Thyroid gland (tissue), 4 donors: ENCODE data around the gene RBP4. TPM values are rescaled to one million over a fixed set of nuclear protein-coding genes. Genes with fewer than 3 reads are reported as not detected.

Source experiments
- DNase-seq, 2 donors: peaks; one replicate each; pipeline ENCODE4 v3.0.0-alpha.2; 2019
- H3K27ac ChIP-seq, 3 donors: fragments of 200-600 bp; sonication (generic); 1 replicate in 2 of 3; 2 replicates in 1 of 3; pipeline ENCODE4 v1.5.1; 2016 to 2019; ENCODE audit warnings: mild to moderate bottlenecking in 1 of 3, moderate library complexity in 1 of 3
- H3K27me3 ChIP-seq: fragments of 200-600 bp; sonication (generic); one replicate; pipeline ENCODE4 v1.5.1; 2019
- H3K36me3 ChIP-seq, 2 donors: fragments of 200-600 bp; sonication (generic); one replicate each; pipeline ENCODE4 v1.5.1; 2016 to 2019
- H3K4me1 ChIP-seq, 2 donors: fragments of 200-600 bp; sonication (generic); one replicate each; pipeline ENCODE4 v1.5.1; 2017 to 2019
- H3K4me3 ChIP-seq, 3 donors: fragments of 200-600 bp; sonication (generic); replicated peaks in 1 of 3; 1 replicate in 2 of 3; 2 replicates in 1 of 3; pipeline ENCODE4 v1.5.1; 2016; ENCODE audit warnings: mild to moderate bottlenecking in 1 of 3
- H3K9me3 ChIP-seq: fragments of 200-600 bp; sonication (generic); one replicate; pipeline ENCODE4 v1.5.1; 2017
- POLR2A ChIP-seq, 2 donors: fragments of 450-650 bp; IDR thresholded peaks; one replicate each; pipeline ENCODE4 v1.6.1; 2017; ENCODE audit warnings: antibody characterized with exemption in 2 of 2, mild to moderate bottlenecking in 2 of 2, moderate library complexity in 1 of 2
- WGBS, 2 donors: methylation state at CpG; one replicate each; pipeline ENCODE4 v1.1.5; 2017; 5-methylcytosine and 5-hydroxymethylcytosine counted together
- intact Hi-C: fragments of 100-400 bp; cut with DNase I; formaldehyde crosslinking; loops from one replicate; pipeline ENCODE4 v1.15.1; 2023
- total RNA-seq, 4 donors: library from RNA; depleted of rRNA; stranded (reverse); fragments of >200 nt; gene quantifications; one replicate each; pipeline ENCODE4 v1.2.3, GENCODE V29; 2016
- TF ChIP-seq, protein P1 (sequence below), 6 experiments: fragments of 200-600 bp in 3 of 6; fragments of 450-650 bp in 3 of 6; sonication (generic) in 3 of 6; IDR thresholded peaks; one replicate each; pipeline ENCODE4 v1.5.1; 2016 to 2019; ENCODE audit warnings: antibody characterized with exemption in 6 of 6, mild to moderate bottlenecking in 2 of 6, inconsistent platforms in 1 of 6, moderate library complexity in 1 of 6

Gene RBP4
- total RNA-seq, 4 donors from 2014 or later: 1.9 to 5.5 (median 5.3) TPM

DNA sequence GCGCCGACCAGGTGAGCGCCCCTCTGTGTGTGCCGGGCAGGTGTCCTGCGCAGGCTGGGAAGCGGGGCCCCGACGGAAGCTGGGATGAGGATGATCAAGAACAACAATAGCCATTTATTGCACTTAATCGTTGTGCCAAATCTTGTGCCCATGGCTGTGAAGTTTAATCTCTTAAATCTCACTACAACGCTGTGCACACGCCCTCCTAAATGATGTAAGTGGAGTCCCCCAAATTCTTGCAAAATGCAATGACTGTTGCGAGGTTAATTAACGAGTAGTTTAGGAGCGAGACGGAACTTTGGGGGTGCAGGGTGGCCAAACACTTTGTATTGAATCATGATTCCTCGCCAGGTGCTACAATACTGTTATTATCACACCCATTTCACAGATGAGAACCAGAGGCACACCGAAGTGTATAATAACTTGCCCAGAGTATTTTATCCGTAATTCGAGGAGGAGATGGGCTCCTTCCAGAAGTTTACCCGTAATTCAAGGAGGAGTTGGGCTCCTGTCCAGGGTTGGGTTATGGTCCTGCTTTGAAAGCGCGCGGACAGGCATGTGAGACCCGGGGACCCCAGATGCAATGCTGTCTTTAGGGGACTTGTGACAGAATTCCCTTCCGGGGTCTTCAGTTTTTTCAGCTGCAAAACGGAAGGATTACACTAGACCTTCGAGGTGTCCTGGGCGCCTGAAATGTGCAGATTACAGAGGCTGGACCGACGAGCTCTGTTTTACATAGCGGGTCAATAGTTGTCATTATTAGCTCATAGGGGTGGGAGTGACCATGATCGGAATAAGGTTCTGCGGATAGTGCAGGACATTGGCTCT is 33.5 kb downstream of the RBP4 start:
- Histone ChIP-seq H3K9me3 (no peaks in the 10 kb centered on the region), H3K4me3 (no peak overlapping the region), H3K27me3 (peaks cover 10% of the 10 kb centered on the region), H3K27ac (no peak overlapping the region), H3K4me1 (peaks cover 0 to 6% of the 10 kb centered on the region in 2 donors), H3K36me3 (no peaks in the 10 kb centered on the region)
- TF ChIP-seq POLR2A (IDR thresholded peaks at IDR 0.05): no peak
- TF ChIP-seq, protein P1, sequence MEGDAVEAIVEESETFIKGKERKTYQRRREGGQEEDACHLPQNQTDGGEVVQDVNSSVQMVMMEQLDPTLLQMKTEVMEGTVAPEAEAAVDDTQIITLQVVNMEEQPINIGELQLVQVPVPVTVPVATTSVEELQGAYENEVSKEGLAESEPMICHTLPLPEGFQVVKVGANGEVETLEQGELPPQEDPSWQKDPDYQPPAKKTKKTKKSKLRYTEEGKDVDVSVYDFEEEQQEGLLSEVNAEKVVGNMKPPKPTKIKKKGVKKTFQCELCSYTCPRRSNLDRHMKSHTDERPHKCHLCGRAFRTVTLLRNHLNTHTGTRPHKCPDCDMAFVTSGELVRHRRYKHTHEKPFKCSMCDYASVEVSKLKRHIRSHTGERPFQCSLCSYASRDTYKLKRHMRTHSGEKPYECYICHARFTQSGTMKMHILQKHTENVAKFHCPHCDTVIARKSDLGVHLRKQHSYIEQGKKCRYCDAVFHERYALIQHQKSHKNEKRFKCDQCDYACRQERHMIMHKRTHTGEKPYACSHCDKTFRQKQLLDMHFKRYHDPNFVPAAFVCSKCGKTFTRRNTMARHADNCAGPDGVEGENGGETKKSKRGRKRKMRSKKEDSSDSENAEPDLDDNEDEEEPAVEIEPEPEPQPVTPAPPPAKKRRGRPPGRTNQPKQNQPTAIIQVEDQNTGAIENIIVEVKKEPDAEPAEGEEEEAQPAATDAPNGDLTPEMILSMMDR (IDR thresholded peaks at IDR 0.05): no peak
- DNase-seq: no peak
- intact Hi-C loops: no loop called here
- 12 to 14% methylated on average over 25 to 33 of the region's 33 CpGs for WGBS, 2 donors

GRCh38 chr10:93566435-93567276 is 34.4 kb downstream of the RBP4 start, which contains the start of gene FFAR4:
FFAR4 (plus strand) TSS chr10:93566665; CDS start chr10:93566721, 56 bp downstream.
- Histone ChIP-seq H3K4me1 (peaks cover 0 to 6% of the 10 kb centered on the region in 2 donors), H3K27me3 (peaks cover 10% of the 10 kb centered on the region), H3K36me3 (no peaks in the 10 kb centered on the region), H3K9me3 (no peaks in the 10 kb centered on the region), H3K4me3 (no peak within 1 kb of the TSS), H3K27ac (no peak within 1 kb of the TSS)
- TF ChIP-seq POLR2A (IDR thresholded peaks at IDR 0.05): no peak
- TF ChIP-seq, protein P1 (IDR thresholded peaks at IDR 0.05): no peak
- WGBS, 2 donors: 1 to 3% methylated on average over 24 to 37 of the region's 85 CpGs
- DNase-seq: peak; percentile 4 to 12
- intact Hi-C loops: no loop called here

GRCh38 chr10:93565446-93565845 is 35.6 kb downstream of the RBP4 start:
- no peak overlapping the region for H3K4me3 ChIP-seq
- intact Hi-C loops: no loop called here
- H3K9me3 ChIP-seq: no peaks in the 10 kb centered on the region
- peaks cover 0 to 6% of the 10 kb centered on the region in 2 donors for H3K4me1 ChIP-seq
- TF ChIP-seq, protein P1 (IDR thresholded peaks at IDR 0.05): no peak
- TF ChIP-seq POLR2A (IDR thresholded peaks at IDR 0.05): no peak
- no peak for DNase-seq
- peaks cover 10% of the 10 kb centered on the region for H3K27me3 ChIP-seq
- H3K27ac ChIP-seq: no peak overlapping the region
- no peaks in the 10 kb centered on the region for H3K36me3 ChIP-seq
- 82 to 85% methylated on average over 3 of the region's 3 CpGs for WGBS, 2 donors

DNA sequence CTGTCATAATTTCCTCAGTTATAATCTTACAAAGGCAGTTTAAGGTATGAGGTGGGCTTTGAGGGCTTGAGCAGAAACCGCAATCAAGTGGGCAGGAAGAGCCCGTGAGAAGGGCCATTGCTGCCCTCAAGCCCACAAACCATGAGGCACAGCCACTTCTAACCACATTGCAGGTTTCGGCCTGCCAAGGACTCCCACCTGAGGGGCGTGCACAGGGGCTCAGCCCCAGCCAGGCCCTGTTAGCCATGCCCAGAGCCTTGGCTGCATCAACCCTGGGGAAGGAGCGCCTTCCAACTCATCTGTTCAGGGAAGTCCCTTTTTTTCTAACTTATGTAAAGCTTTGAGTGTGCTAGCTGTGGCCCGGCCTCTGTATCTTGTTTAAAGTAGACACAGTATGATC is 40.5 kb downstream of the RBP4 start:
- no peak for DNase-seq

More for the DNA sequence above, 40.5 kb downstream of the RBP4 start:
- Histone ChIP-seq H3K9me3 (no peaks in the 10 kb centered on the region), H3K27me3 (no peaks in the 10 kb centered on the region), H3K27ac (no peak overlapping the region), H3K36me3 (no peaks in the 10 kb centered on the region), H3K4me3 (no peak overlapping the region), H3K4me1 (no peaks in the 10 kb centered on the region)
- WGBS, 2 donors: 87 to 94% methylated on average over 6 of the region's 6 CpGs
- TF ChIP-seq, protein P1 (IDR thresholded peaks at IDR 0.05): no peak
- no peak for TF ChIP-seq POLR2A (IDR thresholded peaks at IDR 0.05)
- intact Hi-C loops: no loop called here
